ENCODE data around the gene FSHR.

DNA sequence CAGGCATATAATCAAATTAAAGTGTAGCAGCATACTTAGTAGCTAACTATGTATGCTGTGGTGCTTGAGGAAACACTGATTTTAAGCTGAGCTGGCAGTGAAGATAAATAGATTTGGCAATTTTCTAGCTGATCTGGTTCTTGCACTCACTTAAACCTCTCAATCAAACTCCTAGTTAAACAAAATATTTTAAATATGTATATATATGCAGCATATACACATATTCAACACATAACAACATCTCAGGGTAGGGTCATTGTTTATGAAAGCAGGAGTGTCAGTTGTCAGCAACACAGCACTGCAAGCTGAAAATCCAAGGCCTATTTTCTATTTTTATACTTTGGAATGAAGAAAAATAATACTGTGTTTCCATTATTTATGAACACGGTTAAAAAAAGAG is 10.4 kb upstream of the FSHR start:
- TF ChIP-seq, protein P1, sequence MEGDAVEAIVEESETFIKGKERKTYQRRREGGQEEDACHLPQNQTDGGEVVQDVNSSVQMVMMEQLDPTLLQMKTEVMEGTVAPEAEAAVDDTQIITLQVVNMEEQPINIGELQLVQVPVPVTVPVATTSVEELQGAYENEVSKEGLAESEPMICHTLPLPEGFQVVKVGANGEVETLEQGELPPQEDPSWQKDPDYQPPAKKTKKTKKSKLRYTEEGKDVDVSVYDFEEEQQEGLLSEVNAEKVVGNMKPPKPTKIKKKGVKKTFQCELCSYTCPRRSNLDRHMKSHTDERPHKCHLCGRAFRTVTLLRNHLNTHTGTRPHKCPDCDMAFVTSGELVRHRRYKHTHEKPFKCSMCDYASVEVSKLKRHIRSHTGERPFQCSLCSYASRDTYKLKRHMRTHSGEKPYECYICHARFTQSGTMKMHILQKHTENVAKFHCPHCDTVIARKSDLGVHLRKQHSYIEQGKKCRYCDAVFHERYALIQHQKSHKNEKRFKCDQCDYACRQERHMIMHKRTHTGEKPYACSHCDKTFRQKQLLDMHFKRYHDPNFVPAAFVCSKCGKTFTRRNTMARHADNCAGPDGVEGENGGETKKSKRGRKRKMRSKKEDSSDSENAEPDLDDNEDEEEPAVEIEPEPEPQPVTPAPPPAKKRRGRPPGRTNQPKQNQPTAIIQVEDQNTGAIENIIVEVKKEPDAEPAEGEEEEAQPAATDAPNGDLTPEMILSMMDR (IDR thresholded peaks at IDR 0.05) = no peak
- TF ChIP-seq POLR2A (IDR thresholded peaks at IDR 0.05) = no peak
